BLaER1 (cell line): ENCODE results near the gene PER2.

Experiments used
- H3K27ac ChIP-seq: shearing (Covaris generic); formaldehyde crosslinking; 2 replicates; pipeline ENCODE4 v1.8.1; 2022
- H3K27me3 ChIP-seq: shearing (Covaris generic); formaldehyde crosslinking; 2 replicates; pipeline ENCODE4 v1.8.1; 2022
- H3K36me3 ChIP-seq: shearing (Covaris generic); formaldehyde crosslinking; 2 replicates; pipeline ENCODE4 v1.8.1; 2022
- H3K4me1 ChIP-seq: shearing (Covaris generic); formaldehyde crosslinking; 2 replicates; pipeline ENCODE4 v1.8.1; 2022
- H3K4me2 ChIP-seq: shearing (Covaris generic); formaldehyde crosslinking; 2 replicates; pipeline ENCODE4 v1.8.1; 2022
- H3K4me3 ChIP-seq: shearing (Covaris generic); formaldehyde crosslinking; 2 replicates; pipeline ENCODE4 v1.8.1; 2022
- H3K9ac ChIP-seq: shearing (Covaris generic); formaldehyde crosslinking; 2 replicates; pipeline ENCODE4 v1.8.1; 2022
- H3K9me3 ChIP-seq: shearing (Covaris generic); formaldehyde crosslinking; 2 replicates; pipeline ENCODE4 v1.8.1; 2022
- H4K20me1 ChIP-seq: shearing (Covaris generic); formaldehyde crosslinking; 2 replicates; pipeline ENCODE4 v1.8.1; 2022
- Cebpa-rat ChIP-seq: shearing (Covaris generic); IDR thresholded peaks from 2 replicates; pipeline ENCODE4 v1.8.1; 2022

PER2 gene

GRCh38 chr2:238289574-238289973, 1.2 kb upstream of the PER2 start:
- Histone ChIP-seq H3K9ac (peak overlapping the region; percentile 86), H3K36me3 (no peaks in the 10 kb centered on the region), H3K9me3 (no peaks in the 10 kb centered on the region), H3K27me3 (no peaks in the 10 kb centered on the region), H3K4me3 (peak overlapping the region; percentile 94), H4K20me1 (peaks cover 36% of the 10 kb centered on the region), H3K27ac (peak overlapping the region; percentile 92), H3K4me1 (peaks cover 55% of the 10 kb centered on the region), H3K4me2 (peak overlapping the region; percentile 85)
- no peak for TF ChIP-seq Cebpa-rat

- no peak for TF ChIP-seq Cebpa-rat
- Histone ChIP-seq H3K9ac (peak overlapping the region; percentile 90), H3K4me2 (peak overlapping the region; percentile 85), H3K4me1 (peaks cover 62% of the 10 kb centered on the region), H3K9me3 (no peaks in the 10 kb centered on the region), H3K4me3 (peak overlapping the region; percentile 94), H3K27ac (peak overlapping the region; percentile 92), H3K27me3 (no peaks in the 10 kb centered on the region), H4K20me1 (peaks cover 43% of the 10 kb centered on the region), H3K36me3 (no peaks in the 10 kb centered on the region)
Observed at GRCh38 chr2:238288650-238289573, 502 bp upstream of the PER2 start.

- H3K27me3 ChIP-seq: no peaks in the 10 kb centered on the region
- H4K20me1 ChIP-seq: peaks cover 60% of the 10 kb centered on the region
- H3K9me3 ChIP-seq: no peaks in the 10 kb centered on the region
- peak overlapping the region; percentile 90 for H3K9ac ChIP-seq
- peak overlapping the region; percentile 94 for H3K4me3 ChIP-seq
- peak overlapping the region; percentile 92; the same call in 1 of the 2 replicates for H3K27ac ChIP-seq
- no peak for TF ChIP-seq Cebpa-rat
- peak overlapping the region; percentile 85 for H3K4me2 ChIP-seq
- no peaks in the 10 kb centered on the region for H3K36me3 ChIP-seq
- H3K4me1 ChIP-seq: peaks cover 78% of the 10 kb centered on the region
Observed at GRCh38 chr2:238286987-238287736, 1.2 kb downstream of the PER2 start.

- peak overlapping the region; percentile 85 for H3K4me2 ChIP-seq
- no peaks in the 10 kb centered on the region for H3K27me3 ChIP-seq
- H3K4me3 ChIP-seq: peak overlapping the region; percentile 94; the same call in 1 of the 2 replicates
- peaks cover 78% of the 10 kb centered on the region for H3K4me1 ChIP-seq
- TF ChIP-seq Cebpa-rat: no peak
- no peaks in the 10 kb centered on the region for H3K36me3 ChIP-seq
- H3K27ac ChIP-seq: no peak overlapping the region; the same call in 1 of the 2 replicates
- H3K9me3 ChIP-seq: no peaks in the 10 kb centered on the region
- peak overlapping the region; percentile 90 for H3K9ac ChIP-seq
- H4K20me1 ChIP-seq: peaks cover 66% of the 10 kb centered on the region
Observed at GRCh38 chr2:238286551-238286950, 1.9 kb downstream of the PER2 start.

GRCh38 chr2:238286095-238286494, 2.3 kb downstream of the PER2 start:
- peaks cover 71% of the 10 kb centered on the region for H4K20me1 ChIP-seq
- TF ChIP-seq Cebpa-rat: no peak
- no peaks in the 10 kb centered on the region for H3K36me3 ChIP-seq
- no peak overlapping the region; the same call in 1 of the 2 replicates for H3K27ac ChIP-seq
- H3K27me3 ChIP-seq: no peaks in the 10 kb centered on the region
- H3K9me3 ChIP-seq: no peaks in the 10 kb centered on the region
- H3K9ac ChIP-seq: peak overlapping the region; percentile 90
- no peak overlapping the region for H3K4me3 ChIP-seq
- peak overlapping the region; percentile 85 for H3K4me2 ChIP-seq
- H3K4me1 ChIP-seq: peaks cover 81% of the 10 kb centered on the region

- no peaks in the 10 kb centered on the region for H3K36me3 ChIP-seq
- peaks cover 83% of the 10 kb centered on the region for H3K4me1 ChIP-seq
- H3K4me3 ChIP-seq: no peak overlapping the region
- H3K4me2 ChIP-seq: peak overlapping the region; percentile 85
- no peak overlapping the region for H3K9ac ChIP-seq
- no peaks in the 10 kb centered on the region for H3K27me3 ChIP-seq
- no peak for TF ChIP-seq Cebpa-rat
- no peak overlapping the region; the same call in 1 of the 2 replicates for H3K27ac ChIP-seq
- peaks cover 72% of the 10 kb centered on the region for H4K20me1 ChIP-seq
- no peaks in the 10 kb centered on the region for H3K9me3 ChIP-seq
Observed at GRCh38 chr2:238285653-238286082, 2.7 kb downstream of the PER2 start.

GRCh38 chr2:238284802-238285515, 3.5 kb downstream of the PER2 start:
- no peak overlapping the region for H3K9ac ChIP-seq
- peaks cover 79% of the 10 kb centered on the region for H4K20me1 ChIP-seq
- no peak overlapping the region for H3K27ac ChIP-seq

GRCh38 chr2:238282861-238283738, 5.3 kb downstream of the PER2 start:
- Histone ChIP-seq H3K27ac (peak overlapping the region; percentile 52), H3K4me2 (peak overlapping the region; percentile 80), H3K4me1 (peaks cover 95% of the 10 kb centered on the region)

More at GRCh38 chr2:238284802-238285515, 3.5 kb downstream of the PER2 start:
- peaks cover 83% of the 10 kb centered on the region for H3K4me1 ChIP-seq
- no peak for TF ChIP-seq Cebpa-rat
- H3K9me3 ChIP-seq: peaks cover 7% of the 10 kb centered on the region
- H3K4me3 ChIP-seq: no peak overlapping the region
- no peaks in the 10 kb centered on the region; the same call in 1 of the 2 replicates for H3K36me3 ChIP-seq
- H3K4me2 ChIP-seq: peak overlapping the region; percentile 85
- H3K27me3 ChIP-seq: no peaks in the 10 kb centered on the region

More at GRCh38 chr2:238282861-238283738, 5.3 kb downstream of the PER2 start:
- no peaks in the 10 kb centered on the region for H3K27me3 ChIP-seq
- TF ChIP-seq Cebpa-rat: no peak
- peaks cover 95% of the 10 kb centered on the region for H4K20me1 ChIP-seq
- peaks cover 16% of the 10 kb centered on the region for H3K9me3 ChIP-seq
- peak overlapping the region; percentile 37; the same call in 1 of the 2 replicates for H3K9ac ChIP-seq
- H3K36me3 ChIP-seq: peaks cover 8% of the 10 kb centered on the region
- peak overlapping the region; percentile 32 for H3K4me3 ChIP-seq
